RCC 7860 (cell line): ENCODE measurements around the gene ABLIM2.

Experiments used
- DNase-seq: peaks from one replicate; pipeline ENCODE4 v3.0.0-alpha.2; 2015; ENCODE audit warnings: low spot score
- FAIRE-seq: peaks from 2 replicates; lab custom pipeline; 2012; peaks lifted over from hg19 to GRCh38; lab: Jason Lieb, UNC

The ABLIM2 gene

DNA sequence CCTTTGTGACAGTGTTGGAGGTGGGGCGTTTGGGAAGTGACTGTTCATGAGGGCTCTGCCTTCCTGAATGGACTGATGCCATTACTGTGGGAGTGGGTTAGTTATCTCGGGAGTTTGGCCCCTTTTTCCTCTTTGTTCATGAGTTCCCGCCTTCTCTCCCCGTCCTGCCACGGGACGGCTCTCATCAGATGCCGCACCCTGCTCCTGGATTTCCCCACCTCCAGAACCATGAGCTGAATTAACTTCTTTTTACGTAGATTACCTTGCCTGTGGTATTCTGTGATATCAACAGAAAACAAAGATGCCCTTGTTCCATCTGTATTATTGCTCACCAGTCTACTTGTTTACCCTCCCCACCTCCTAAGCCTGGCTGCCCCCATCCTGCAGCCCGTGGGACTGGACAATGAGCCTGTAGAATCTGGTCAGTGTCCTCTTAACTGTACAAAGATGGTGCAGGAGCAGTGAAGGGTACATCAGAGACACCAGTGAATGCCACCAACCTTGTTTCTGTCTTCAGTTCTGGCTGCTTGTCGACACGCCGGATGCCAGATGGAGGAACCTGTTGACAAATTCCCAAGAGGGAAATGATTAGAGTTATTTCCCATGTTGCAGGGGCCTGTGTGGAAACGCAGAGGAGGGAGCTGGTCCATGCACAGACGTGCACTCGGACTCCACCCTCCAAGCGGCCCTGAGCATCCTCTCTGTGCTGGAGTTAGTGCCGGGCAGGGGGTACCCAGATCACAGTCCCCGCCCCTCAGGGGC lies 104.7 kb downstream of the ABLIM2 start:
- DNase-seq (no peak), FAIRE-seq (no peak)

DNA sequence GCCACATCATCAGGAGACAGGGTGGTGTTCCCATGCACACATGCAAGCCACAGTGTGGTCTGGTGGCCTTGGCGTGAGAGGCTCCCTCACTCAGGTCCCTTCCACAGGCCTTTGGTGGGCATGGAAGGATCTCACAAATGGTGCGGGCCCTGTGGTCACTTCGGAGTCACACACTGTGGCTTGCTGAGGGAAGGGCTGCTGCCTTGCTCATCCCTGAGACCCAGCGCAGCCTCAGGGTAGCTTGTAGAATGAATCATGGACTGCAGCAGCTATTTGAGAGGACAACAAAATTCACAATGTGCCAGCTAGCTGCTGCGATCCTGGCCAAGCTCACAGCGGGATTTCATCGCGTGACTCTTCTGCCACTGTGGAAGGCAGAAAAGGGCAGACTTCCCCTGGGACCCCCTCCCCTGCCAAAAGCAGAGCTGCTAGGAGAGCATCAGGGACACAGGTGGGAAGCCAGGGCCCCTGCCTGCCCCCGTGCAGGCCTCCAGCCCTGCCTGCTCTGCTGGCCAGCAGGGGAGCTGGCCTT lies 106.4 kb downstream of the ABLIM2 start:
- DNase-seq (no peak), FAIRE-seq (no peak)

DNA sequence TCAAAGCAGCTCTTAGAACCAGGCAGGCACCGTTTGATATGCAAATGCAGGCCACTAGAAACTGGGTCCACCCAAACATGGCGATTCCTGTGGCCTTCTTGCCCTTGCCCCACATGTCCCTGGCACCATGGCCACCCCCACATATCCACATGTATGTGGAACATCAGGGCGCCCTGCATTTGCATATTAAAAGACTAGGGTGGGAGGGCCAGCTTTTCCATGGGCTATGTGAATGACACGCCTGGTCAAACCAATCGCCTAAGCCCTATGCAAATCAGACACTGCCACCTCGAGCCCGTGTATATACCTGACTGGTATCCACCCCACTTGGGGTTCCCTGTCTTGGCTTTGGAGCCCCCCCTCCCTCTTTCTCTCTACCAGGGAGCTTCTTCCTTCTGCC lies 107.0 kb downstream of the ABLIM2 start:
- DNase-seq (no peak), FAIRE-seq (no peak)

DNA sequence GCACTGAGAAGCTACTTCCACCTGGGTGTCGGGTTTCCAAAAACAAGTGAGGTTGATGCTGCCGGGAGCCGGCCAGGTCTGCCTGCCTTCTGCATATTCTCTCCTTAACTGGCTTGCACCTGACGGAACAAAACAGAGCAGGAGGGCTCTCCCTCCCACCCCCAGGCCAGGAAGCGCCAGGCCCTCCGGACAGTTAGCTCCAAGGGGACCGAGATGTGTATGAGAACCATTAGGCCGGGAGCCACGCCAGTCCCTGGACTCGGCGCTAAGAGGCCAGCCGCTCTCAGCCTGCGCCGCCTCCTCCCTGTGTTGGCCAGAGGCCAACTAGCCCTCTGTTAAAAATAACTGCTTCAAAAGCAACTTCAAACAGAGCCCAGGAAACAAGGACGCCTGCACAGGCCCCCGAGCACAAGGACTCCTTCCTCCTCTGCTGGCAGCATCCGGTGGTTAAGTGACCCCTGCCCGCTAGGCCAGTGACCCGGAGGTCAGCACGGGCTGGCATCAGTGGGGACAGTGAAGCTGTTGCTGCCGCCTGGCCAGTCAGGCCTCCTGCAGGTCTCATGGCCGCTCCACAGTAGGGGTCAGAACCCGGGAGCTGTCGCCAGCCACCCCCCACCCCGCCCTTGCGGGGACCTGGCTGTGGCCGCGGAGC lies 107.9 kb downstream of the ABLIM2 start:
- FAIRE-seq (no peak), DNase-seq (no peak)

DNA sequence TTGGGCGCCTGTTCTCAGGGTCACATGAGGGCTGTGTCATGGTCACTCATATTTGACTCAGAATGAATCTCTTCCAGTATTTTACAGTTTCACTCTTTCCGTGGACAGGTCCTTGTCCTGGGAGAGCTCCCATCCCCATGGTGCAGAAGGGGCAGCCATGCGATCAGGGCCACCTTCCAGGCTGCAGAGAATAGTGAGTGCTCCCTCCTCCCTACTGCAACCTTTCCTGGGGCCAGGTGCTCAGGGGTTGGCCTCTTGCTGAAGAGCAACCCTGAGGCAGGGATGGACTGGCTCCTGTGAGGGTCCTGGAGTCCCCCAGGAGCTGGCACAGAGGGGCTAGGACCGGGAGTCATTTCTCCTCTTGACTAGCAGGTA lies 108.4 kb downstream of the ABLIM2 start:
- no peak for FAIRE-seq
- no peak for DNase-seq

DNA sequence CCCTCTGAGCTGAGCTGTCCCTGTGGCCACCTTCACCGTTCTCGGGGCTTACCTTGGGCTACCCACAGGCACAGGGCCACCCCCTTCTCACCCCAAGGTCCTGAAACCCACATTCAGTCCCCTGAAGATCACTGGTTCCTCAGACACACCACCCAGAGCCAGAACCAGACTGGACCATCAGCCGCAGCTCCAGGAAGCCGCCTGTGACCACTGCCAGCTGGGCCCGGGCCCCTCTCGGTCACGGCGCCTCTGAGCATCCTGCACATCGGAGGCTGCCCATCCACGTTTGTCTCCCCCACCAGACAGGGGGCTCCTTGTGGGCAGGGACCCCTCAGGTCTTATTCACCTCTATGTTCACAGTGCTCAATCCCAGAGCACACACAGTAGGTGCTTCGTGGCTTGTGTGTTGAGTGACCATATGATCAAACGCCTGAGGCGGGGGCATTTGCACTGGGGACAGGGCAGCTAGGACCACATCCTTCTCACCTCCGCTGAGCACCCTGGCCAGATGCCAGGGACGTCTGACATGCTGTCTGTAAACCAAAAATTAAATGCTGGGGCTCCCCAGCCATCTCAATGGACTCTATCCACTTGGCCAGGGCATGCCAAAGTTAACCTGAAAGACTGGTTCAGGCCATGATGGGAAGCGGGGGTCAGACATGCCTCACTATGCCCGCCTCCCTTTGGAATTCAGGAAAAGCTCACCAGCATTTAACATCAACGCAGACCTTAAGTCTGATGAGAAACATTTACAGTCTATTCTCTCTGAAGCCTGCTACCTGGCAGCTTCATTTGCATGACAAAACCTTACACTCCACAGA lies 109.5 kb downstream of the ABLIM2 start:
- DNase-seq, result no peak
- no peak for FAIRE-seq

DNA sequence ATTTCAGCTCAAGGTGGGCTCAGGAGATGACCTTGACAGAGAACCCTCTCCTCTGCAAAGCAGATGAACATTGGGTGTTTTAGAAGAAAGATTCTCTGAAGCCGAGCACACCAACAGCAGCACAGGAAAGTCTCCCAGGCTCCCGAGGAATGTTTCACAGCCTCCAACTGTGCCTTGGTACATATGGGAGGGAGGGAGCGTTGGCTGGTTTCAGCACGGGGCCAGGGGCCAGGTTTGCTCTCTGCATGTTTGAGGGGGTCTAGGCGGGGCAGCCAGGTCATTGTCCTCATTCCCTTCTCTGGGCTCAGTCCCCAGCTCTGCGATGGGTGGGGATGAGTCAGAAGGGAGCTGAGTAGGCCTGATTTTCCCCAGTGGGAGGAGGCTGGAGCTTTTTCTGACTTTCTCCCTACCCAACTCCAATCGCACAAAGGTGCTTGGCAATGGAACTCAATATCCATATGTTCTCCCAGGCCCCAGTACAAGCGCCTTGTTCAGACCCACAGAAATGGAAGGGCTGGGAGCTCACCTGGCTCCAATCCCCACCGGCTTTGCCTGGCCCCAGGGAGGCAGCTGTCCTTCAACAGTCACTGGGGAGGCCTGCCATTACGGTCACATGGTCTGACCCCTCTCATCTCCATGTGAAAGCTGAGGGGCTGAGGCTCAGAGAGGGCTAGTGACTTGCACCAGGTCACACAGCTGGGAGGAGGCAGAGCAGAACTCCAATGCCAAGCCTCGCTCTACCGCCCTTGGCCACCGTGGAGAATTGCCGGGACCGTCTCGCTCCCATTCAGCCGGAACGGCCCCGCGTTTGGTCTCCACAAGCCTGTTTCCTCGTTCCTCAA lies 110.6 kb downstream of the ABLIM2 start:
- no peak for DNase-seq

DNA sequence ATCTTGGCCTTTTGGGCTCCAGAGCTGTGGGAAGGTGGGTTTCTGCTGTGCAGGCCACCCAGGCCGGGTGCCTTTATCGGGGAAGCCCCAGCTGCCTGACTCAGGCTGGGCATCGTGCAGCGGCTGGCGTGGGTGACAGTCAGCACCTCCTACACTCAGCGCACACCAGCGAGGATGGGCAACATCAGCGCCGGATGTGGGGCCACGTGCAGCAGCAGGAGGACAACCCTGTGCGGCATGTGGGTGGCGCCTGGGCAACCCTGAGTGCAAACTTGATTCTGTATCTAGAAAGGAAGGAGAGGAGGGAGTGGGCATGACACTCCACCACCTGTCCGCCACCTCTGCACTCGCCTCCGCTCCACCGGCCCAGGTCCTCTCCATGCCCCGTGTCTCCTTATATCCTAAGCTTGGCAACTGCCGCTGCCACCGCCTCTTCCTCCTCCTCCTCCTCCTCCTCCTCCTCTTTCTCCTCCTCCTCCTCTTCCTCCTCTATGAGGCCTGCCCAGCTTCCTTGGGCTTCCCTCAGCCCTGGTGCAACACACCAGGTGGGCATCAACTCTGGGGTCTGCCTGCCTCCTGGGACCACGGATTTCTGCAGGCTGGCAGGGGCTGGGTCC lies 111.6 kb downstream of the ABLIM2 start:
- no peak for DNase-seq
- FAIRE-seq, result no peak

More for the DNA sequence above, 110.6 kb downstream of the ABLIM2 start:
- FAIRE-seq, result no peak

DNA sequence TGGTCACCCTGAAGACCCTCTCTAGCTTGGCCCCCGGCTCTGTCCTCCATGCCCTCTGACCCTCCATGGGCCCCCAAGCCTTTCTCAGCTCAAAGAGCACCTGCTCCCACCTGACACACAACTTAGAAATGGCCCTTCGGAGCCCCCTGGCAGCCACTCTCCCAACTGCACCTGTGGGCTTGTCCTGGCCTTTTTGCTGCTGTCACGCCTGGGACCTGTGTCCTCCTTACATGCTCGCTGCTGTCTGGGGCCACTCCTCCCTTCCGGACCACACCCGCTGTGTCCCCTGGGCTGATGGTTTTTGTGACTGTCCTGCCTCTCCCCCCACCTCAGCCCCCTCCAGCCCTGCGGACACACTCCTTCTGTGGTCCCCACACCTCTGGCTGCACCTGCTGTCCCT lies 112.7 kb downstream of the ABLIM2 start:
- FAIRE-seq, result no peak

DNA sequence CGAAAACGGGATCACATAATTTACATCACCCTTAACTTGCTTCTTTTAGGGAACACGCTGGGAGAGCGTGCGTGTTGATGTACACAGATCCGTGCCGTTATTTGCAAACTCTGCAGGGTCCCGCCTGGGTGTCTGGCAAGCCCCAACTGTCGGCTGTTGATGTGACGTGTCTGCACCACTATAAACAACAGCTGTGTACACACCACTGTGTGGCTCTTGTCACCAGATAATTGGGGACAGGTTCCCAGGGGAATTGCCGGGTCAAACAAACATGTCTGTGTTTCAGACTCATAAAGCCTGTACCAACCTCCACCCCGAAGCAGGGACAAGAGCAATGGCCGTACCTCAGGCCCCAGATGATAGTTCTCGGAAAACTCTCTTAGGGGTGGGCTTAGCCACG lies 113.9 kb downstream of the ABLIM2 start:
- FAIRE-seq (no peak), DNase-seq (no peak)

More for the DNA sequence above, 112.7 kb downstream of the ABLIM2 start:
- DNase-seq, result no peak

DNA sequence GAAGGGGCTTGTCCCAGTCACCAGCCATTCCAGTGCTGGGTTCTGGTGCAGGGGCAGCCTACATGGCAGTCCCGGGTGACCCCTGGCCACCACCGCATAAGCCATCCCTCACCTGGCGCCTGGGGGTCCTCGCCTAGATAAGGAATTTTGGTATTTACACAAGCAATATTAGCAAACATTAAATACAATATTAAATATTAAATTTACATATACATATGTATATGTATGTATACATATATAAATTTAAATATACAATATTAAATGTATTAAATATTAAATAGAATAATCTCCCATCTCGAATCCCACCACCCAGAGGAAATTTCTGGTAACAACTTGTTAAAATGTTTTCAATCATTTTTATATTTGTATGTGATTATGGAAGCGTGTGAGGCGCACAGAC lies 114.4 kb downstream of the ABLIM2 start:
- DNase-seq, result no peak
- no peak for FAIRE-seq

DNA sequence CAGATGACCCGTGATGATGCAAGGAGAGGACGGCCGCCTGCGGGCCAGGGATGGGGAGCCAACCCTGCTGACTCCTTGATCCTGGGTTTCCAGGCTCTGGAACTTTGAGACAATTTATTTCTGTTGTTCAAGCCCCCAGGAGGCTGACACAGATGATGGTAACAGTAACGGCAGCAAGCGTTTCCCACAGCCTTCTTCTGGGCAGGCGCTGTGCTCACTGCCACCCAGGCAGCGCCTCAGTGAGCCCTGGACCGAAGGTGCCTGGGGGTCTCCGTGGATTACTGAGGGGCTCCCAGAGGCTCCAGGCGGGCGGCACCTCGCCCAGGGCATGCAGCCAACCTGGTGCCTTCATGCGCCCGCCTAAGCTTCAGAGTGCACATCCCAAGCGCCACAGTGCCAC lies 115.0 kb downstream of the ABLIM2 start:
- no peak for DNase-seq
- no peak for FAIRE-seq

DNA sequence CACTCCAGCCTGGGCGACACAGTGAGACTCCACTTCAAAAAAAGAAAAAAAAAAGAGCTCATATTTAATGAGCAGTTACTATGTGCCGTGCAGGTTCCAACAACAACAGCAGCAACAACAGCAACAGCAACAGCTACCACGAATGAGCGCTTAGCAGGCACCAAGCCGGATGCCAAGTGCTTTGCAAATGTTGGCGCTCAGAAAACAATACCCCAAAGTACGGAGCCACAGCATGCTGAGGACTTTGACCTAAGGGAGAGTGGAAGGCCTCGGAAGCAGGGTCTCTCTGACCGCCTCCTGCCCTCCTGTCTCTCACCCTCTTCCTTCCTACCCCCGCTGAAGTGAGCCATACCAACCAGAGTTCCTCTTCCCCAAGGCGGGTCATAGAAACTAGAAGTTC lies 116.7 kb downstream of the ABLIM2 start:
- FAIRE-seq, result no peak

DNA sequence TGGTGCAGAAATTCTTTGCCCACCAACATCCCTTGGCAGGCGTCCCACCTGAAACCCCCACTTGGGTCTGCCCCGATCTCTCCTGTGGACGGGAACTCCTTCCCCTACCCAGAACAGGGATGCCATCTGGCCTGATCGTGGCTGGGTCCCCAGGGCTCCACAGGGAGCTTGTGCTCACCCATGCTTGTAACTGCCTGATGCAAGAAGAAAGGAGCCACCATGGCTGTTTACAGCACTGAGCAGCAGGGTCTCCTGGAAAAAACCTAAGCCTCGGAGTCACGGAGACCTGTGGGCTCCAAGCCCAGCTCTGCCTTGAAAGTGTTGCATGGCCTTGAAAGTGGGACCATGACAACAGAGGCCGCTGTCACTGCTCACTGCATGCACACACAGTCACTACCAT lies 117.4 kb downstream of the ABLIM2 start:
- DNase-seq (no peak), FAIRE-seq (no peak)

More for the DNA sequence above, 116.7 kb downstream of the ABLIM2 start:
- DNase-seq, result no peak

DNA sequence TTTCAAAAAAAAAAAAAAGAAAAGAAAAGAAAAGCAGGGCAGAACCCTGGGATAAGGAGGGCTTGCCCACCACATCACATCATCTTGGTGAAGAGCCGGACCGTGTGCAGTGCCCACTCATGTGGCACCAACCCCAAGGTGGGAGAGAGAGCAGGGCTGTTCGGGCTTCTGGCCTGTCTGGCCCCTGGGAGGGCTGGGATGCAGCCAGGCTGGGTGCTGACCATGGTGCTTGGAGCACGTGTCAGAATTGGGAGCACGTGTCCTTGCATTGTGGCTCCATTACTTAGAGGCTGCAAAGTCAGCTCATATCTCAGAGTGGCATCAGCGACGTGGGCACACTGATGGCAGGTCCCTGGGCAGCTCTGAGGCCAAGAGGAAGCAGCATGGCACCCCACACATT lies 118.0 kb downstream of the ABLIM2 start:
- no peak for FAIRE-seq
- DNase-seq, result no peak

DNA sequence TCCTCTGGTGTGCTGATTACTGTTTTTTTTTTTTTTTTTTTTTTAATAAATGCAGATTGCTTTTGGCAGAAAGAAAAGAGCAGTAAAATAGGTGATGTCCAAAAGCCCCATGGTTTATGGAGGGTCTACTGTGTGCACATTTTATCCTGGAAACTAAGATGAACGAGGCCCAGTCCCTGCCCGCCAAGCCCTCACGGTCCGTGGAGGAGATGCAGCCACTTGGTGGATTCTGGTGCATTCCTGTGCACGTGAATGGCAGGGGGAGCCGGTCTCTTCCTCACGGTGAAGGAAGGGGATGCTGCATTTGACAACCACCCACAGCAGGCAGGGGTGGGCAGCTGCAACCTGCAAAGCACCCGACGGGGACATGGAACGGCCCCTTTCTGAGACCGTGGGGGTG lies 118.8 kb downstream of the ABLIM2 start:
- no peak for FAIRE-seq
- no peak for DNase-seq

DNA sequence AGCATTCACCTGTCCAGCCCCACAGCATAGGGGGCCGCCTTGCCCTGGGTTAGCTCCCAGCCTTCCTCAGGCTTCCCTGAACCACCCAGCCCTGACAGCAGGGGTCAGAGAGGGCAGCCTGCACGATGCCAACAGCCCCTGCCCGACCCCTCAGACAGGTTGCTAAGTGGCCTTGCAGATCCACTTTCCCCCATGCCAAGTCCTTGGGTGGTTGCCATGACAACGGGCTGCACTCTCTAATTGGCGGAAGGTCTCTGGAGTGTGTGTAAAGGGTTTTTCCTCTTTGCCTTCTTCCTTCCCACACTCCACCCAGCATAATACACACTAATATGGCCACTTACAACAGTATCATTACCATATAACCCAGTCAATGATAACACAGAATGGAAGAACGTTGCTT lies 119.3 kb downstream of the ABLIM2 start:
- DNase-seq (no peak), FAIRE-seq (no peak)

DNA sequence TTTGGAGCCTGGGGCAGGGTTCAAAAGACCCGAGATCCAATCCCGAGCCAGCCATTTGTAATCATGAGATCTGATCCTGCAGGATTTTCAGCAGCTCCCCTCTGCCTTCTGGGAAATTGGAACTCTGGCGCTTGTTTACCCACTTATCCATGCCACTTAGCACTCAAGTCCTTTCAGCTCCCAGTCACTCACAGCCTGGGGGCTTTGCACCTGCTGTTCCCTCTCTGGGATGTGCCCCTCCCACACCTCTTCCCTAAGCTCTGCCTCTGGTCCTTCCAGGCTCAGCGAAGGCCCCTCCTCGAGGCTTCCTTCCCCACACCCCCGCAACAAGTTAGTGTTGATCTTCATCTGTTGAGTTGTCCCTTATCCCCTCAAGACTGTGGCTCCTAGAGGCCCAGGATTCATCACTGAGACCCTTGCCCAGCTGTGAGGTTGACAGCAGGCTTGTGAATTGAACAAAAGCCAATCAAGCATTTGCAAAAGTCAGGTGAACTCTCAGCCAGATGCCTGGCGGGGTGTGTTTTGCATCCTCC lies 119.8 kb downstream of the ABLIM2 start:
- no peak for FAIRE-seq
- DNase-seq, result no peak

DNA sequence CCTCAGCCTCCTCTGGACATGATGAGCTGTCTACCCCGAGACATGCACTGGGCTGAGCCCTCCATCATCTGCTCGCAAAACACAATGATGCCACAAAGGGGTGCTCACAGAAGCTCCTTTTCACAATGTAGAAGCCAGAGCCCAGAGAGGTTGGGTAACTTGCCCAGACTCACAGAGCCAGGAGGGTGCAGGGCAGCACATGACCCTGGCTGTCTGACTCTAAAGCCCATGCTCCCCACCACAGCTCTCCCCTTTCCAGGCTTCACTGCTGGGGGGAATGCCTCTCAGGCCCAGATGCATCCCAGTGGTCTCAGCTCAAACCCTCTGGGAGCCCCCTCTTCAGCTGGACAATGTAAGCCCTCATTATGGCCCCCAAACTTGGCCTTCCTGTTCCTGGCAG lies 120.5 kb downstream of the ABLIM2 start:
- DNase-seq (no peak), FAIRE-seq (no peak)
